SW480 (cell line): ENCODE results near the gene SEMA3E.
A peak's percentile ranks its signal among the peaks of the same experiment; 100 is the strongest.
"Not testable (repeated sequence)": the region's sequence is repeated elsewhere in the genome, so short reads cannot be mapped to it uniquely, and the experiment has no call there.

Experiments
- DNase-seq: peaks from one replicate; pipeline ENCODE4 v3.0.0-alpha.2; 2016; ENCODE audit warnings: low spot score

Gene SEMA3E

GRCh38 chr7:83486957-83487356, 162.0 kb downstream of the SEMA3E start:
- no peak for DNase-seq

- no peak for DNase-seq
These were observed 162.4 kb downstream of the SEMA3E start for GRCh38 chr7:83486536-83486935.

- DNase-seq: no peak
These were observed 164.1 kb downstream of the SEMA3E start for GRCh38 chr7:83484826-83485225.

GRCh38 chr7:83484266-83484665, 164.7 kb downstream of the SEMA3E start:
- DNase-seq: no peak

- DNase-seq: no peak
These were observed 170.3 kb downstream of the SEMA3E start for GRCh38 chr7:83478616-83479015.

GRCh38 chr7:83476511-83477050, 172.4 kb downstream of the SEMA3E start:
- no peak for DNase-seq

GRCh38 chr7:83475420-83475819, 173.5 kb downstream of the SEMA3E start:
- no peak for DNase-seq

GRCh38 chr7:83472376-83472775, 176.6 kb downstream of the SEMA3E start:
- no peak for DNase-seq

GRCh38 chr7:83469491-83469890, 179.4 kb downstream of the SEMA3E start:
- no peak for DNase-seq

- DNase-seq: peak; percentile 21
These were observed 179.9 kb downstream of the SEMA3E start for GRCh38 chr7:83469076-83469475.

GRCh38 chr7:83468251-83468739, 180.6 kb downstream of the SEMA3E start:
- peak; percentile 93 for DNase-seq

GRCh38 chr7:83467493-83467892, 181.4 kb downstream of the SEMA3E start:
- DNase-seq: no peak

GRCh38 chr7:83466956-83467355, 182.0 kb downstream of the SEMA3E start:
- DNase-seq: no peak

- no peak for DNase-seq
These were observed 182.6 kb downstream of the SEMA3E start for GRCh38 chr7:83466187-83466923.

GRCh38 chr7:83465643-83466042, 183.3 kb downstream of the SEMA3E start:
- no peak for DNase-seq

- not testable (repeated sequence) for DNase-seq
These were observed 187.1 kb downstream of the SEMA3E start for GRCh38 chr7:83461820-83462219.

GRCh38 chr7:83459930-83460653, 188.8 kb downstream of the SEMA3E start:
- DNase-seq: not testable (repeated sequence)

GRCh38 chr7:83459101-83459929, 189.6 kb downstream of the SEMA3E start:
- DNase-seq: not testable (repeated sequence)

- no peak for DNase-seq
These were observed 191.7 kb downstream of the SEMA3E start for GRCh38 chr7:83457022-83457892.

GRCh38 chr7:83456413-83456812, 192.5 kb downstream of the SEMA3E start:
- no peak for DNase-seq

GRCh38 chr7:83455612-83456011, 193.3 kb downstream of the SEMA3E start:
- DNase-seq: no peak
